GM12878 (cell line): ENCODE results near the gene CLN3. TPM values are rescaled to one million over a fixed set of nuclear protein-coding genes. Genes with fewer than 3 reads are reported as not detected.
A peak's percentile ranks its signal among the peaks of the same experiment; 100 is the strongest.

Source experiments
- ATAC-seq: fragments of 200-7000 bp; cut with Tn5 transposase; 3 replicates; pipeline ENCODE4 v1.9.1; 2020; ENCODE audit warnings: mild to moderate bottlenecking, moderate library complexity
- BruUV-seq: library from RNA; stranded (reverse); fragments of 400-500 nt; replicated peaks from 2 replicates; lab custom pipeline; 2021; lab: Mats Ljungman, UMichigan
- CTCF ChIA-PET: fragments of 300-600 bp; sonication (Branson Sonifier 250); formaldehyde crosslinking; extraction: SDS; loops from one replicate; lab custom pipeline; 2021; ENCODE audit warnings: inconsistent platforms; lab: Yijun Ruan, JAX
- POLR2A ChIA-PET: fragments of 350-600 bp; formaldehyde crosslinking; extraction: SDS; loops from one replicate; lab custom pipeline; 2021; ENCODE audit warnings: inconsistent platforms; lab: Charles Lee
- RAD21 ChIA-PET: fragments of 300-600 bp; sonication (Branson Sonifier 250); formaldehyde crosslinking; loops from one replicate; lab custom pipeline; 2023; ENCODE audit warnings: antibody characterized with exemption; ENCODE audit not compliant: unreplicated experiment; lab: Charles Lee
- SMC1A ChIA-PET: fragments of 300-600 bp; sonication (Branson Sonifier 250); formaldehyde crosslinking; loops from one replicate; lab custom pipeline; 2023; ENCODE audit not compliant: unreplicated experiment, uncharacterized antibody; lab: Charles Lee
- DNase-seq: peaks from one replicate; pipeline ENCODE4 v3.0.0-alpha.2; 2011; ENCODE audit warnings: low read depth, low spot score
- FAIRE-seq: peaks from 3 replicates; lab custom pipeline; 2011; peaks lifted over from hg19 to GRCh38; lab: Jason Lieb, UNC
- H2AFZ ChIP-seq: 2 replicates; pipeline ENCODE4 v1.6.0; 2011; ENCODE audit warnings: low read depth, low read length, control low read depth; ENCODE audit not compliant: control insufficient read depth
- H3K27ac ChIP-seq: 2 replicates; pipeline ENCODE4 v1.5.1; 2011; ENCODE audit warnings: control low read depth; ENCODE audit not compliant: control insufficient read depth, insufficient read depth
- H3K27me3 ChIP-seq, 2 experiments: replicated peaks in 1 of 2; 2 replicates each; pipeline versions ENCODE4 v1.6.0 to v1.6.1; 2011; ENCODE audit warnings: low read length in 1 of 2; ENCODE audit not compliant: control insufficient read depth in 2 of 2, insufficient read depth in 2 of 2
- H3K36me3 ChIP-seq, 2 experiments: 2 replicates each; pipeline ENCODE4 v1.5.1; 2011; ENCODE audit warnings: low read length in 1 of 2; ENCODE audit not compliant: control insufficient read depth in 2 of 2, insufficient read depth in 2 of 2
- H3K4me1 ChIP-seq: 2 replicates; pipeline ENCODE4 v1.6.1; 2011; ENCODE audit warnings: mild to moderate bottlenecking, low read length, moderate library complexity, mixed read lengths; ENCODE audit not compliant: control insufficient read depth, insufficient read depth
- H3K4me2 ChIP-seq: 2 replicates; pipeline ENCODE4 v1.6.0; 2011; ENCODE audit warnings: control low read depth; ENCODE audit not compliant: control insufficient read depth, insufficient read depth
- H3K4me3 ChIP-seq: fragments of 200-600 bp; sonication (generic); 2 replicates; pipeline ENCODE4 v1.5.1; 2016
- H3K79me2 ChIP-seq: 2 replicates; pipeline ENCODE4 v1.6.0; 2011; ENCODE audit warnings: low read length; ENCODE audit not compliant: control insufficient read depth, insufficient read depth
- H3K9ac ChIP-seq: 2 replicates; pipeline ENCODE4 v1.8.0; 2011; ENCODE audit warnings: low read length, control low read depth, mixed read lengths; ENCODE audit not compliant: control insufficient read depth, insufficient read depth
- H3K9me3 ChIP-seq: replicated peaks from 3 replicates; pipeline ENCODE4 v1.5.1; 2011; ENCODE audit warnings: mild to moderate bottlenecking, low read length; ENCODE audit not compliant: control insufficient read depth, insufficient read depth
- H4K20me1 ChIP-seq: 2 replicates; pipeline ENCODE4 v1.6.0; 2011; ENCODE audit not compliant: control insufficient read depth, insufficient read depth
- BHLHE40 ChIP-seq, 2 experiments: fragments of 450-650 bp in 1 of 2; IDR thresholded peaks; 2 replicates each; pipeline ENCODE4 v1.6.1; 2011 to 2017; ENCODE audit warnings: low read depth in 2 of 2, borderline replicate concordance in 1 of 2, improper control_type of control experiment in 1 of 2, low read length in 1 of 2, mild to moderate bottlenecking in 1 of 2
- CBFB ChIP-seq: IDR thresholded peaks from 2 replicates; pipeline ENCODE4 v1.6.1; 2016; ENCODE audit warnings: antibody characterized with exemption, low read depth
- CREM ChIP-seq: IDR thresholded peaks from 2 replicates; pipeline ENCODE4 v1.6.1; 2014; ENCODE audit warnings: antibody characterized with exemption, low read depth
- RAD21 ChIP-seq: IDR thresholded peaks from 2 replicates; pipeline ENCODE4 v1.6.1; 2011; ENCODE audit warnings: mild to moderate bottlenecking, low read depth, low read length, moderate library complexity; ENCODE audit not compliant: insufficient read depth
- SIX5 ChIP-seq: IDR thresholded peaks from 2 replicates; pipeline ENCODE4 v1.6.1; 2011; ENCODE audit warnings: mild to moderate bottlenecking, low read depth, low read length, moderate library complexity; ENCODE audit not compliant: severe bottlenecking
- TCF7 ChIP-seq: IDR thresholded peaks from 2 replicates; pipeline ENCODE4 v1.6.1; 2014; ENCODE audit warnings: antibody characterized with exemption, borderline replicate concordance
- WGBS: methylation state at CpG from one replicate; pipeline ENCODE4 v1.1.6; 2016; ENCODE audit warnings: low lambda C conversion rate; ENCODE audit not compliant: insufficient replicate concordance, insufficient coverage; ENCODE audit errors: missing lambda C conversion rate; 5-methylcytosine and 5-hydroxymethylcytosine counted together
- in situ Hi-C: fragments of 300-500 bp; cut with MboI; formaldehyde crosslinking; loops from 9 replicates; pipeline ENCODE4 v1.14.3; 2018; ENCODE audit warnings: mixed read lengths
- intact Hi-C: fragments of 100-400 bp; cut with micrococcal nuclease; formaldehyde crosslinking; loops from one replicate; pipeline ENCODE4 v1.14.2; 2022; ENCODE audit not compliant: unreplicated experiment
- polyA plus RNA-seq, 11 experiments: library from polyadenylated mRNA; depleted of rRNA in 4 of 11; unstranded in 6 of 11; stranded (reverse) in 5 of 11; fragments of >200 nt; fragmentation: Nextera tagmentation in 4 of 11; fragmentation: Illumina TruSeq in 1 of 11; extraction: Ambion mirVana in 4 of 11; extraction: Trizol in 1 of 11; gene quantifications; 1 replicate in 1 of 11; 2 replicates in 10 of 11; pipeline versions ENCODE4 v1.2.1 to v1.2.3, GENCODE V29; 2011 to 2016; ENCODE audit warnings: inconsistent platforms in 2 of 11, missing spikeins in 2 of 11, low read depth in 1 of 11
- total RNA-seq, 4 experiments: library from RNA; depleted of rRNA in 3 of 4; stranded (reverse); fragments of >200 nt in 3 of 4; fragmentation: Illumina TruSeq in 1 of 4; extraction: Trizol in 1 of 4; gene quantifications; 2 replicates each; pipeline versions ENCODE4 v1.2.1 to v1.2.3, GENCODE V29; 2013 to 2021
- TF ChIP-seq, protein P1 (sequence below): fragments of 450-650 bp; formaldehyde crosslinking; IDR thresholded peaks from 2 replicates; pipeline ENCODE4 v1.4.0; 2022; ENCODE audit warnings: mild to moderate bottlenecking, moderate library complexity
- TF ChIP-seq, protein P2 (sequence below), 3 experiments: IDR thresholded peaks in 2 of 3; conservative IDR thresholded peaks in 1 of 3; 2 replicates each; pipeline ENCODE4 v1.5.1; 2011; ENCODE audit warnings: low read depth in 3 of 3, low read length in 3 of 3, mild to moderate bottlenecking in 3 of 3, control low read depth in 2 of 3, moderate library complexity in 2 of 3, inconsistent platforms in 1 of 3, mixed read lengths in 1 of 3; ENCODE audit not compliant: control insufficient read depth in 2 of 3, insufficient read depth in 1 of 3; ENCODE audit errors: extremely low read depth in 1 of 3

CLN3 gene
- total and polyA plus RNA-seq, 10 of the 15 experiments (the other 5 are each of a cell fraction or from before 2014, with no cell fraction given), result 2.3 to 25.0 (median 16.6) TPM

DNA sequence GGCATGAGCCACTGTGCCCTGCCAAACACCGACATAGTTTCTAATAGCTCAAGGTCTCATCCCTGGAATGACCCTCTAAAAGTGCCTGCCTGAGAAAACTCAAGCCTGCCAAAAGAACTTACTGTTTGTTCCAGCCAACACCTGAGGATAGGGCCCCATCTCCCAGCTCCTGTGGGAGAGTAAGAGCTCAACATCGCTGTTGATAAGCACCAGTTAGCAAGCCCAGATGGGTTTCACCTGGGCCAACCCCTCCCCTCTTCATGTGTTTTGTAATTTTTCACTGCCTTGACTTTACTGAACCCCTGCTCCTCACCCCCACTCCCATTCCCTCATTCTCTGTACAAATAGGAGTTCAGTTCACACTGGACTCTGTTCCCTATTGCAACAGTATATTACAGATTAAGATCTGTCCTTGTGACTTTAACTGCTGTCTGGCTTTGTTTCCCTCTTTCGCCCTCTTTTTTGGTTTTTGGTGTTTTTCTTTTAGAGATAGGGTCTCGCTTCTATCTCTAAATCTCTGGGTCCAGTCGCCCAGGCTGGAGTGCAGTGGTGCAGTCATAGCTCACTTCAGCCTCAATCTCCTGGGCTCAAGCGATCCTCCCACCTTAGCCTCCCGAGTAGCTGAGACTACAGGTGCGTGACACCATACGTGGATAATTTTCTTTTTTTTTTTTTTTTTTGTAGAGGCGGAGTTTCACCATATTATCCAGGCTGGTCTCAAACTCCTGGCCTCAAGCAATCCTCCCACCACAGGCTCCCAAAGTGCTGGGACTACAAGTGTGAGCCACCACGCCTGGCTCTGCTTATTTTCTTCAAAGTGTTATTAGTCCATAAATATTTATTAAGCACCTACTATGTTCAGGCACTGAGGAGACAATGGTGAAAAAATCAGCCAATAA, 34.6 kb upstream of the CLN3 start:
- H3K4me1 ChIP-seq, result peaks cover 10% of the 10 kb centered on the region; the same call in 1 of the 2 replicates
- H3K27ac ChIP-seq, result no peak overlapping the region
- no peak overlapping the region for H2AFZ ChIP-seq
- POLR2A ChIA-PET, result no interaction called here
- H3K9ac ChIP-seq, result no peak overlapping the region
- no peak for TF ChIP-seq CREM
- no peaks in the 10 kb centered on the region for H3K79me2 ChIP-seq
- ATAC-seq (no peak), FAIRE-seq (no peak), DNase-seq (no peak)
- CTCF ChIA-PET, result interaction anchor here (1.6 kb wide), 1 partner anchor 33 kb away, joined by 4 read pairs; the partner anchor contains the start of gene APOBR
- H3K4me3 ChIP-seq, result no peak overlapping the region
- H3K36me3 ChIP-seq, result no peaks in the 10 kb centered on the region
- no peak overlapping the region for H3K4me2 ChIP-seq
- SMC1A ChIA-PET, result no interaction called here
- in situ Hi-C loops (no loop called here), intact Hi-C loops (no loop called here)
- no peaks in the 10 kb centered on the region for H3K9me3 ChIP-seq
- no TSS peak for BruUV-seq
- 70% methylated on average over 10 of the region's 11 CpGs for WGBS
- no peaks in the 10 kb centered on the region for H4K20me1 ChIP-seq
- H3K27me3 ChIP-seq, result no peaks in the 10 kb centered on the region; a peak in 1 of 4 replicates
- RAD21 ChIA-PET, result no interaction called here

DNA sequence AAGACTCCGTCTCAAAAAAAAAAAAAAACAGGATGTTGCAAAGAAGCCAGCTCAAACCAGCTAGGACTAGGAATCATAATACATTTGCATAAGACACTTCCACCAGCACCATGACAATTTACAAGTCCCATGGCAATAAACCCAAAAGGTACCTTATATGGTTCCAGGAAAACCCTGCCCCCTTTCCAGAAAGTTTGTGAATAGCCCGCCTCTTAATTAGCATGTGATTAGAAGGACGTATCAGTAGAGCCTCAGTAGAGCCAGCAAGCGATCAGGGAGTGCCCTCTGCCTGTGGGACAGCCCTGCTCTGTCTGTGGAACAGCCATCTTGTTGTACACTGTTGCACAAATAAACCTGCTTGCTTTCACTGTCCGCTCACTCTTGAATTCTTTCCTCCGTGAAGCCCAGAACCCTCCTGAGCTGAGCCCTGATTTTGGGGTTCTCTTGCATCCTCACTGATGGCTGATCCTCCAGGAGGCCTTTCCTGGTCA, 32.9 kb upstream of the CLN3 start:
- H3K27me3 ChIP-seq, result no peaks in the 10 kb centered on the region; a peak in 1 of 4 replicates
- no peak overlapping the region for H3K4me3 ChIP-seq
- H3K4me2 ChIP-seq, result no peak overlapping the region
- no TSS peak for BruUV-seq
- RAD21 ChIA-PET, result no interaction called here
- no peak overlapping the region for H3K9ac ChIP-seq
- H3K9me3 ChIP-seq, result no peaks in the 10 kb centered on the region
- intact Hi-C loops, result no loop called here
- ATAC-seq (peak; percentile 61), FAIRE-seq (no peak), DNase-seq (no peak)
- no peaks in the 10 kb centered on the region for H3K79me2 ChIP-seq
- POLR2A ChIA-PET, result interaction anchor here (0.6 kb wide), 1 partner anchor 16 kb away, joined by 4 read pairs; no protein-coding TSS in a partner anchor
- H4K20me1 ChIP-seq, result no peaks in the 10 kb centered on the region
- WGBS, result 33% methylated on average over 6 of the region's 6 CpGs
- SMC1A ChIA-PET, result interaction anchor here (0.6 kb wide), 1 partner anchor 13 kb away, joined by 3 read pairs; no protein-coding TSS in a partner anchor
- no peaks in the 10 kb centered on the region for H3K36me3 ChIP-seq
- in situ Hi-C loops, result no loop called here
- H2AFZ ChIP-seq, result no peak overlapping the region
- H3K27ac ChIP-seq, result no peak overlapping the region
- CTCF ChIA-PET, result no interaction called here
- peaks cover 10% of the 10 kb centered on the region; the same call in 1 of the 2 replicates for H3K4me1 ChIP-seq
- TF ChIP-seq, protein P1, sequence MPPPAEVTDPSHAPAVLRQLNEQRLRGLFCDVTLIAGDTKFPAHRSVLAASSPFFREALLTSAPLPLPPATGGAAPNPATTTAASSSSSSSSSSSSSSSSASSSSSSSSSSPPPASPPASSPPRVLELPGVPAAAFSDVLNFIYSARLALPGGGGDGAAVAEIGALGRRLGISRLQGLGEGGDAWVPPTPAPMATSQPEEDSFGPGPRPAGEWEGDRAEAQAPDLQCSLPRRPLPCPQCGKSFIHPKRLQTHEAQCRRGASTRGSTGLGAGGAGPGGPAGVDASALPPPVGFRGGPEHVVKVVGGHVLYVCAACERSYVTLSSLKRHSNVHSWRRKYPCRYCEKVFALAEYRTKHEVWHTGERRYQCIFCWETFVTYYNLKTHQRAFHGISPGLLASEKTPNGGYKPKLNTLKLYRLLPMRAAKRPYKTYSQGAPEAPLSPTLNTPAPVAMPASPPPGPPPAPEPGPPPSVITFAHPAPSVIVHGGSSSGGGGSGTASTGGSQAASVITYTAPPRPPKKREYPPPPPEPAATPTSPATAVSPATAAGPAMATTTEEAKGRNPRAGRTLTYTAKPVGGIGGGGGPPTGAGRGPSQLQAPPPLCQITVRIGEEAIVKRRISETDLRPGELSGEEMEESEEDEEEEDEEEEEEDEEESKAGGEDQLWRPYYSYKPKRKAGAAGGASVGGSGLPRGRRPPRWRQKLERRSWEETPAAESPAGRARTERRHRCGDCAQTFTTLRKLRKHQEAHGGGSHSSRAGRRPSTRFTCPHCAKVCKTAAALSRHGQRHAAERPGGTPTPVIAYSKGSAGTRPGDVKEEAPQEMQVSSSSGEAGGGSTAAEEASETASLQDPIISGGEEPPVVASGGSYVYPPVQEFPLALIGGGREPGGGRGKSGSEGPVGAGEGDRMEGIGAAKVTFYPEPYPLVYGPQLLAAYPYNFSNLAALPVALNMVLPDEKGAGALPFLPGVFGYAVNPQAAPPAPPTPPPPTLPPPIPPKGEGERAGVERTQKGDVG (CRISPR knock-in tag), result no peak
- TF ChIP-seq BHLHE40 (IDR thresholded peaks at IDR 0.05; ENCODE audit: borderline replicate concordance in 1 of 2, low read depth in 2 of 2, low read length in 1 of 2) (no peak), SIX5 (no peak), CBFB (no peak), RAD21 (peak; percentile 41; the same call in 1 of the 2 replicates), TCF7 (no peak)
- TF ChIP-seq, protein P2, sequence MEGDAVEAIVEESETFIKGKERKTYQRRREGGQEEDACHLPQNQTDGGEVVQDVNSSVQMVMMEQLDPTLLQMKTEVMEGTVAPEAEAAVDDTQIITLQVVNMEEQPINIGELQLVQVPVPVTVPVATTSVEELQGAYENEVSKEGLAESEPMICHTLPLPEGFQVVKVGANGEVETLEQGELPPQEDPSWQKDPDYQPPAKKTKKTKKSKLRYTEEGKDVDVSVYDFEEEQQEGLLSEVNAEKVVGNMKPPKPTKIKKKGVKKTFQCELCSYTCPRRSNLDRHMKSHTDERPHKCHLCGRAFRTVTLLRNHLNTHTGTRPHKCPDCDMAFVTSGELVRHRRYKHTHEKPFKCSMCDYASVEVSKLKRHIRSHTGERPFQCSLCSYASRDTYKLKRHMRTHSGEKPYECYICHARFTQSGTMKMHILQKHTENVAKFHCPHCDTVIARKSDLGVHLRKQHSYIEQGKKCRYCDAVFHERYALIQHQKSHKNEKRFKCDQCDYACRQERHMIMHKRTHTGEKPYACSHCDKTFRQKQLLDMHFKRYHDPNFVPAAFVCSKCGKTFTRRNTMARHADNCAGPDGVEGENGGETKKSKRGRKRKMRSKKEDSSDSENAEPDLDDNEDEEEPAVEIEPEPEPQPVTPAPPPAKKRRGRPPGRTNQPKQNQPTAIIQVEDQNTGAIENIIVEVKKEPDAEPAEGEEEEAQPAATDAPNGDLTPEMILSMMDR (IDR thresholded peaks at IDR 0.05 in 2 of 3, conservative IDR thresholded peaks at IDR 0.05 in 1 of 3; ENCODE audit: control insufficient read depth in 2 of 3, extremely low read depth in 1 of 3, insufficient read depth in 1 of 3, low read depth in 3 of 3, low read length in 3 of 3), result peak; percentile 10 to 19 (median 17); a peak in 4 of 6 replicates
